T follicular helper cell (primary cell): ENCODE data around the gene ACAD10.
"Not testable (repeated sequence)": the region's sequence is repeated elsewhere in the genome, so short reads cannot be mapped to it uniquely, and the experiment has no call there.

Experiments
- DNase-seq: peaks from one replicate; pipeline ENCODE4 v3.0.0-alpha.2; 2020; ENCODE audit warnings: low read depth
- total RNA-seq, 2 experiments: gene quantifications; one replicate each; lab custom pipeline; 2026; lab: John Stamatoyannopoulos, UW

Gene ACAD10
- 16.9 to 44.0 reads per million in 2 experiments for total RNA-seq

GRCh38 chr12:111685811-111686573 is at the start of gene ACAD10, which contains the start of gene BRAP:
Gene ACAD10 (plus strand): TSS chr12:111686053. CDS start chr12:111692710, 6,657 bp downstream.
Gene BRAP (minus strand): TSS chr12:111685956. CDS start chr12:111685792, 164 bp downstream.
- peak; percentile 85 for DNase-seq

GRCh38 chr12:111636209-111636945 is 49.5 kb upstream of the ACAD10 start:
- no peak for DNase-seq

- DNase-seq: no peak
Observed at GRCh38 chr12:111638556-111638955, 47.3 kb upstream of the ACAD10 start.

GRCh38 chr12:111640506-111640905 is 45.3 kb upstream of the ACAD10 start:
- no peak for DNase-seq

GRCh38 chr12:111642681-111643426 is 43.0 kb upstream of the ACAD10 start:
- DNase-seq: no peak

- DNase-seq: no peak
Observed at GRCh38 chr12:111643427-111643826, 42.4 kb upstream of the ACAD10 start.

GRCh38 chr12:111645433-111645832 is 40.4 kb upstream of the ACAD10 start:
- no peak for DNase-seq

GRCh38 chr12:111650912-111651311 is 34.9 kb upstream of the ACAD10 start:
- no peak for DNase-seq

GRCh38 chr12:111652530-111652929 is 33.3 kb upstream of the ACAD10 start:
- DNase-seq: not testable (repeated sequence)

- DNase-seq: no peak
Observed at GRCh38 chr12:111653596-111653995, 32.3 kb upstream of the ACAD10 start.

- no peak for DNase-seq
Observed at GRCh38 chr12:111655356-111655755, 30.5 kb upstream of the ACAD10 start.

GRCh38 chr12:111656016-111656415 is 29.8 kb upstream of the ACAD10 start:
- no peak for DNase-seq

- no peak for DNase-seq
Observed at GRCh38 chr12:111664499-111664898, 21.4 kb upstream of the ACAD10 start.

- DNase-seq: no peak
Observed at GRCh38 chr12:111664961-111665865, 20.6 kb upstream of the ACAD10 start.

GRCh38 chr12:111672822-111673381 is 13.0 kb upstream of the ACAD10 start:
- no peak for DNase-seq

GRCh38 chr12:111673503-111673902 is 12.3 kb upstream of the ACAD10 start:
- no peak for DNase-seq

GRCh38 chr12:111677186-111677585 is 8.7 kb upstream of the ACAD10 start:
- no peak for DNase-seq

GRCh38 chr12:111684485-111685198 is 1.2 kb upstream of the ACAD10 start:
- DNase-seq: not testable (repeated sequence)

GRCh38 chr12:111685322-111685810 is 487 bp upstream of the ACAD10 start:
- DNase-seq: no peak

- DNase-seq: no peak
Observed at GRCh38 chr12:111686574-111687105, 787 bp downstream of the ACAD10 start.
